Testis (tissue), 2 donors: ENCODE data around the gene CCNC.

Experiments used
- POLR2A ChIP-seq: fragments of 450-650 bp; IDR thresholded peaks from one replicate; pipeline ENCODE4 v1.6.1; 2017; ENCODE audit warnings: antibody characterized with exemption, mild to moderate bottlenecking, moderate library complexity
- TF ChIP-seq, protein P1 (sequence below), 3 experiments: fragments of 450-650 bp in 2 of 3; fragments of 200-600 bp in 1 of 3; sonication (generic) in 1 of 3; IDR thresholded peaks; one replicate each; pipeline ENCODE4 v1.5.1; 2016 to 2019; ENCODE audit warnings: antibody characterized with exemption in 3 of 3, mild to moderate bottlenecking in 2 of 3, moderate library complexity in 1 of 3

DNA sequence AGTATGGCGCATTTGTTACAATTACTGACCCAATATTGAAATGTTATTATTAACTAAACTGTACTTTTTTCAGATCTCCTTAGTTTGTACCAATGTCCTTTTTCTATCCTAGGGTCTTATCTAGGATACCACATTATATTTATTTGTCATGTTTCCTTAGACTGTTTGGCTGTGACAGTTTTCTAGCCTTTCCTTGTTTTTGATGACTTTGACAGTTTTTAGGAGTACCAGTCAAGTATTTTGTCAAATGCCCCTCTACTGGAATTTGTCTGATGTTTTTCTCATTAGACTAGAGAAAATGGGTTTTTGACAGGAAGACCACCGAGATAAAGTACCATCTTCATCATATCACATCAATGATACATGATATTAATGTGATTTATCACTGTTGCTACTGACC is 14.6 kb downstream of the CCNC start:
- TF ChIP-seq POLR2A: no peak
- TF ChIP-seq, protein P1, sequence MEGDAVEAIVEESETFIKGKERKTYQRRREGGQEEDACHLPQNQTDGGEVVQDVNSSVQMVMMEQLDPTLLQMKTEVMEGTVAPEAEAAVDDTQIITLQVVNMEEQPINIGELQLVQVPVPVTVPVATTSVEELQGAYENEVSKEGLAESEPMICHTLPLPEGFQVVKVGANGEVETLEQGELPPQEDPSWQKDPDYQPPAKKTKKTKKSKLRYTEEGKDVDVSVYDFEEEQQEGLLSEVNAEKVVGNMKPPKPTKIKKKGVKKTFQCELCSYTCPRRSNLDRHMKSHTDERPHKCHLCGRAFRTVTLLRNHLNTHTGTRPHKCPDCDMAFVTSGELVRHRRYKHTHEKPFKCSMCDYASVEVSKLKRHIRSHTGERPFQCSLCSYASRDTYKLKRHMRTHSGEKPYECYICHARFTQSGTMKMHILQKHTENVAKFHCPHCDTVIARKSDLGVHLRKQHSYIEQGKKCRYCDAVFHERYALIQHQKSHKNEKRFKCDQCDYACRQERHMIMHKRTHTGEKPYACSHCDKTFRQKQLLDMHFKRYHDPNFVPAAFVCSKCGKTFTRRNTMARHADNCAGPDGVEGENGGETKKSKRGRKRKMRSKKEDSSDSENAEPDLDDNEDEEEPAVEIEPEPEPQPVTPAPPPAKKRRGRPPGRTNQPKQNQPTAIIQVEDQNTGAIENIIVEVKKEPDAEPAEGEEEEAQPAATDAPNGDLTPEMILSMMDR (IDR thresholded peaks at IDR 0.05): no peak
